ENCODE data around the gene TNFRSF4. TPM values are rescaled to one million over a fixed set of nuclear protein-coding genes. Genes with fewer than 3 reads are reported as not detected.
A peak's percentile ranks its signal among the peaks of the same experiment; 100 is the strongest.

The TNFRSF4 gene
- total RNA-seq, 6 donors from 2014 or later = 0.46 to 15.4 (median 2.4) TPM

GRCh38 chr1:1255611-1256010, 41.7 kb upstream of the TNFRSF4 start:
- Histone ChIP-seq H3K9me3 (no peaks in the 10 kb centered on the region), H3K27ac (no peak overlapping the region), H3K4me1 (peaks cover 0 to 13% (median under 1%) of the 10 kb centered on the region in 4 donors), H3K27me3 (no peaks in the 10 kb centered on the region), H3K36me3 (peaks cover 26 to 73% (median 55%) of the 10 kb centered on the region in 4 donors), H3K4me3 (no peak overlapping the region)
- peak in 1 of 2 donors; percentile 73 for DNase-seq
- 95 to 100% methylated on average over 1 to 10 of the region's 10 CpGs for WGBS, 2 donors
- no peak for TF ChIP-seq POLR2AphosphoS5 (IDR thresholded peaks at IDR 0.05)
- TF ChIP-seq EP300 (IDR thresholded peaks at IDR 0.05) = no peak
- no peak for TF ChIP-seq POLR2A (IDR thresholded peaks at IDR 0.05)
- no peak for TF ChIP-seq CTCF (IDR thresholded peaks at IDR 0.05)
- ATAC-seq (ENCODE audit: low FRiP score in 2 of 2) = no peak

GRCh38 chr1:1255078-1255477, 41.1 kb upstream of the TNFRSF4 start:
- H3K36me3 ChIP-seq = peaks cover 26 to 70% (median 52%) of the 10 kb centered on the region in 4 donors
- no peak for TF ChIP-seq EP300 (IDR thresholded peaks at IDR 0.05)
- no peak for TF ChIP-seq POLR2A (IDR thresholded peaks at IDR 0.05)
- no peak for TF ChIP-seq POLR2AphosphoS5 (IDR thresholded peaks at IDR 0.05)
- no peak for TF ChIP-seq CTCF (IDR thresholded peaks at IDR 0.05)
- H3K4me3 ChIP-seq = no peak overlapping the region
- H3K27me3 ChIP-seq = no peaks in the 10 kb centered on the region
- ATAC-seq (ENCODE audit: low FRiP score in 2 of 2) (no peak), DNase-seq (peak in 1 of 2 donors; percentile 85)
- H3K4me1 ChIP-seq = peaks cover 0 to 8% (median 2%) of the 10 kb centered on the region in 4 donors
- no peaks in the 10 kb centered on the region for H3K9me3 ChIP-seq
- H3K27ac ChIP-seq = no peak overlapping the region
- WGBS, 2 donors = 96 to 97% methylated on average over 26 of the region's 26 CpGs

GRCh38 chr1:1254667-1254998, 40.7 kb upstream of the TNFRSF4 start:
- Histone ChIP-seq H3K27ac (no peak overlapping the region), H3K4me3 (no peak overlapping the region), H3K27me3 (no peaks in the 10 kb centered on the region), H3K36me3 (peaks cover 26 to 66% (median 49%) of the 10 kb centered on the region in 4 donors), H3K9me3 (no peaks in the 10 kb centered on the region), H3K4me1 (peaks cover 0 to 8% (median 2%) of the 10 kb centered on the region in 4 donors)
- ATAC-seq (ENCODE audit: low FRiP score in 2 of 2) = no peak
- DNase-seq = no peak
- TF ChIP-seq CTCF (IDR thresholded peaks at IDR 0.05) (no peak), EP300 (IDR thresholded peaks at IDR 0.05) (no peak), POLR2A (IDR thresholded peaks at IDR 0.05) (no peak)
- WGBS, 2 donors = 93% methylated on average over 21 of the region's 21 CpGs

DNA sequence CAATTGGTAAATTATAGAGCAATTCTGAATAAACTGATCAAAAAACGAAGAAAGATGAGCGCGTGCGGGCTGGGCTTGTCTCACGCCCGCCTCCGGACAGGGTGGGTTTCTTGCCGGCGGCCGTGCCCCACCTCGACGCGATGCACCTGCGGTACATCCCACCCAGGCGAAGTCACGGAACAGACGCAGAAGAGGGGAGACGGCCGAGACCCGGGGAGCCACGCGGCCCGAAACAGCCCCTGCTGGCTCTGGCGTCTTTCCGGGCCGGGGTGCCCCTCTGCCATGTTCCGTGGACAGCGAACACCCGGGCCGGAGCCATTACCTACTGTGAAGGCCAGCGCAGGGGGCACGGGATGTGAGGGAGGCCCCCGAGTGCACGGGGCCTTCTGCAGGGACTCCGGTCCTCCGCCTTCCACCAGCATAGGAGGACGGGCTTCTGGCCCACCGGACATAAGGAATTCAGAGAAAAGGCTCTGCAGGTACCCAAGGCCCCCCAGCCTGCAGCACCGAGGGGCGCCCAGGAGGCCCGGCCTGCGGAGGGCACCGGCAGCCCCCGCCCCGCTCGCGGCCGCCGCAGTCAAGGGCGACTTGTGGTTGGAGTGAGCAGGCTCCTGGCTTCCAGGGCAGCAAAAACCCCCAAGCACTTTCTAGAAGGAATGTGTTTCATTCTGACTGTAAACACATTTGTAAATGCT, 40.2 kb upstream of the TNFRSF4 start:
- peaks cover 24 to 61% (median 44%) of the 10 kb centered on the region in 4 donors for H3K36me3 ChIP-seq
- H3K27me3 ChIP-seq = no peaks in the 10 kb centered on the region
- TF ChIP-seq EP300 (IDR thresholded peaks at IDR 0.05) (no peak), POLR2AphosphoS5 (IDR thresholded peaks at IDR 0.05) (no peak), CTCF (IDR thresholded peaks at IDR 0.05) (no peak), POLR2A (IDR thresholded peaks at IDR 0.05) (no peak)
- H3K4me3 ChIP-seq = no peak overlapping the region
- H3K9me3 ChIP-seq = no peaks in the 10 kb centered on the region
- ATAC-seq (ENCODE audit: low FRiP score in 2 of 2) = no peak
- H3K4me1 ChIP-seq = peaks cover 0 to 8% (median 2%) of the 10 kb centered on the region in 4 donors
- peak in 1 of 2 donors; percentile 81 for DNase-seq
- 94 to 96% methylated on average over 30 to 50 of the region's 50 CpGs for WGBS, 2 donors
- no peak overlapping the region for H3K27ac ChIP-seq

DNA sequence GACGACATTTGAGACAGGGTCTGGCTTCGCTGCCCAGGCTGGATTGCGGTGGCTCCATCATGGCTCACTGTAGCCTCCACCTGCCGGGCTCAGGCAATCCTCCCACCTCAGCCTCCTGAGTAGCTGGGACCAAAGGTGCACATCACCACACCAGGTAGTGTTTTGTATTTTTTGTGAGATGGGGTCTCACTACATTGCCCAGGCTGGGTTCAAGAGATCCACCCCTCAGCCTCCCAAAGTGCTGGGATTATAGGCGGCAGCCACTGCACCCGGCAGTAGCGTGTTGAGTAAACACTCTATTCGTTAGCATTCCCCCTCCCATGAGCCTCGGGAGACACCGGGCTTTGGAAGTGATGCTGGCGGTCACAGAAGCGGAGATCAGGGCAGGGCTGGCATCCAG, 39.4 kb upstream of the TNFRSF4 start:
- Histone ChIP-seq H3K9me3 (no peaks in the 10 kb centered on the region), H3K27me3 (no peaks in the 10 kb centered on the region), H3K36me3 (peaks cover 21 to 53% (median 38%) of the 10 kb centered on the region in 4 donors), H3K4me3 (no peak overlapping the region), H3K4me1 (peaks cover 0 to 3% (median under 1%) of the 10 kb centered on the region in 4 donors), H3K27ac (no peak overlapping the region)
- ATAC-seq (ENCODE audit: low FRiP score in 2 of 2) = no peak
- 87 to 93% methylated on average over 12 of the region's 12 CpGs for WGBS, 2 donors
- TF ChIP-seq POLR2A (IDR thresholded peaks at IDR 0.05) (no peak), POLR2AphosphoS5 (IDR thresholded peaks at IDR 0.05) (no peak), EP300 (IDR thresholded peaks at IDR 0.05) (no peak), CTCF (IDR thresholded peaks at IDR 0.05) (no peak)
- DNase-seq = no peak

Data from upper lobe of left lung (tissue), 6 donors.